Uterus (tissue), 2 donors: Measurements from ENCODE around the gene HNRNPL.

Source experiments
- CTCF ChIP-seq, 4 experiments: fragments of 200-600 bp in 2 of 4; fragments of 450-650 bp in 2 of 4; sonication (generic) in 2 of 4; IDR thresholded peaks; one replicate each; pipeline ENCODE4 v1.5.1; 2016 to 2019; ENCODE audit warnings: antibody characterized with exemption in 4 of 4, mild to moderate bottlenecking in 2 of 4, moderate library complexity in 1 of 4
- POLR2A ChIP-seq, 2 donors: fragments of 450-650 bp; IDR thresholded peaks; one replicate each; pipeline ENCODE4 v1.6.1; 2016; ENCODE audit warnings: antibody characterized with exemption in 2 of 2, mild to moderate bottlenecking in 1 of 2, moderate library complexity in 1 of 2

DNA sequence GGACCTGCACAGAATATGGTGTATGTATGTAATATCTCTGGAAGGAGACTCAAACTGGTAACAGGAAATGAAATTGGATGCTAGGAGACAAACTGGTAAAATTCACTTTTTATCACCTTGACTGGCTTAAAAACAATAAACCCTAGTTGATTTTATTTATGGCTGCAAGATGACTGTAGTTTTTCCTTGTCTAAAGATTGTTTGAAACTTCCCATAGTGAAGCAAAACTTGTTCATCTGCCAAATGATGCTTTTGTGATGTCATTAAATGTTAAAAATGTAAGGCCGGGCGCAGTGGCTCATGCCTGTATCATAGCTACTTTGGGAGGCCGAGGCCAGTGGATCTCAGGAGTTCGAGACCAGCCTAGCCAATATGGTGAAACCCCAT is 15.7 kb downstream of the HNRNPL start:
- TF ChIP-seq POLR2A (IDR thresholded peaks at IDR 0.05) (no peak), CTCF (IDR thresholded peaks at IDR 0.05) (no peak)
